OCI-LY1 (cell line): ENCODE results near the gene NR0B2.
"Not testable (repeated sequence)": the region's sequence is repeated elsewhere in the genome, so short reads cannot be mapped to it uniquely, and the experiment has no call there.

ENCODE experiments used
- CTCF ChIP-seq: fragments of 200-600 bp; sonication (generic), shearing (Covaris generic); IDR thresholded peaks from 2 replicates; pipeline ENCODE4 v1.5.1; 2017; ENCODE audit warnings: mild to moderate bottlenecking, antibody characterized with exemption, low read length, moderate library complexity, mixed read lengths
- EZH2 ChIP-seq: fragments of 200-600 bp; sonication (generic), shearing (Covaris generic); IDR thresholded peaks from 2 replicates; pipeline ENCODE4 v1.8.0; 2017; ENCODE audit warnings: borderline replicate concordance, mixed run types, mild to moderate bottlenecking, antibody characterized with exemption, low read length, moderate library complexity, mixed read lengths

GRCh38 chr1:26873097-26873496 is 40.7 kb downstream of the NR0B2 start:
- TF ChIP-seq CTCF, EZH2: not testable (repeated sequence)
